PC-3 (cell line): Measurements from ENCODE around the gene KCTD15. TPM values are rescaled to one million over a fixed set of nuclear protein-coding genes. Genes with fewer than 3 reads are reported as not detected.

ENCODE experiments used
- ATAC-seq: fragments of 200-7000 bp; cut with Tn5 transposase; 2 replicates; pipeline ENCODE4 v1.9.1; 2020; ENCODE audit warnings: mild to moderate bottlenecking, moderate library complexity
- BruUV-seq: library from RNA; stranded (reverse); fragments of 400-500 nt; replicated peaks from 2 replicates; lab custom pipeline; 2021; lab: Mats Ljungman, UMichigan
- CTCF ChIA-PET: fragments of 300-600 bp; sonication (Branson Sonifier 250); formaldehyde crosslinking; loops from one replicate; lab custom pipeline; 2022; ENCODE audit warnings: antibody characterized with exemption; lab: Charles Lee
- POLR2A ChIA-PET: fragments of 300-600 bp; sonication (Branson Sonifier 250); formaldehyde crosslinking; loops from one replicate; lab custom pipeline; 2022; ENCODE audit warnings: antibody characterized with exemption; ENCODE audit not compliant: unreplicated experiment; lab: Charles Lee
- DNase-seq: peaks from one replicate; pipeline ENCODE4 v3.0.0-alpha.2; 2015
- H2AFZ ChIP-seq: fragments of 300-600 bp; sonication (generic); 2 replicates; pipeline ENCODE4 v1.6.0; 2016; ENCODE audit warnings: antibody characterized with exemption, low read length
- H3F3A ChIP-seq: fragments of 300-600 bp; sonication (generic); one replicate; pipeline ENCODE4 v1.6.0; 2017; ENCODE audit warnings: antibody characterized with exemption, low read length, control low read depth, mild to moderate bottlenecking; ENCODE audit not compliant: unreplicated experiment
- H3K27ac ChIP-seq: fragments of 300-600 bp; sonication (generic); 2 replicates; pipeline ENCODE4 v1.5.1; 2016; ENCODE audit warnings: mild to moderate bottlenecking, low read length
- H3K27me3 ChIP-seq: fragments of 300-600 bp; sonication (generic); 2 replicates; pipeline ENCODE4 v1.6.1; 2016; ENCODE audit warnings: low read length, mixed read lengths
- H3K36me3 ChIP-seq: fragments of 300-600 bp; sonication (generic); 2 replicates; pipeline ENCODE4 v1.6.1; 2016; ENCODE audit warnings: low read depth, mixed run types, low read length, mixed read lengths
- H3K4me1 ChIP-seq: fragments of 300-600 bp; sonication (generic); 2 replicates; pipeline ENCODE4 v1.5.1; 2016; ENCODE audit warnings: low read length; ENCODE audit not compliant: insufficient read depth
- H3K4me2 ChIP-seq: fragments of 300-600 bp; sonication (generic); 2 replicates; pipeline ENCODE4 v1.6.0; 2016; ENCODE audit warnings: low read length
- H3K4me3 ChIP-seq: fragments of 300-600 bp; sonication (generic); 2 replicates; pipeline ENCODE4 v1.5.1; 2016; ENCODE audit warnings: mild to moderate bottlenecking, low read length, mixed read lengths
- H3K79me2 ChIP-seq: fragments of 300-600 bp; sonication (generic); 2 replicates; pipeline ENCODE4 v1.6.1; 2017; ENCODE audit warnings: low read length, mixed read lengths
- H3K9ac ChIP-seq: fragments of 300-600 bp; sonication (generic); 2 replicates; pipeline ENCODE4 v1.6.0; 2016; ENCODE audit warnings: mild to moderate bottlenecking, low read length
- H3K9me2 ChIP-seq: fragments of 300-600 bp; sonication (generic); replicated peaks from 2 replicates; pipeline ENCODE4 v1.6.1; 2016; ENCODE audit warnings: mixed run types, low read length, mixed read lengths
- H3K9me3 ChIP-seq: fragments of 300-600 bp; sonication (generic); 2 replicates; pipeline ENCODE4 v1.6.1; 2016; ENCODE audit warnings: low read length, mixed read lengths
- H4K20me1 ChIP-seq: fragments of 300-600 bp; sonication (generic); 2 replicates; pipeline ENCODE4 v1.6.1; 2016; ENCODE audit warnings: low read length, mixed read lengths
- CTCF ChIP-seq: fragments of 300-600 bp; sonication (generic); conservative IDR thresholded peaks from 2 replicates; pipeline ENCODE4 v1.5.1; 2017; ENCODE audit warnings: antibody characterized with exemption, low read depth, mild to moderate bottlenecking, low read length
- EZH2 ChIP-seq: fragments of 300-600 bp; sonication (generic); IDR thresholded peaks from one replicate; pipeline ENCODE4 v1.6.1; 2017; ENCODE audit warnings: antibody characterized with exemption, mild to moderate bottlenecking, low read length; ENCODE audit not compliant: unreplicated experiment
- EZH2phosphoT487 ChIP-seq: fragments of 300-600 bp; sonication (generic); IDR thresholded peaks from 2 replicates; pipeline ENCODE4 v1.6.1; 2018; ENCODE audit warnings: mild to moderate bottlenecking, antibody characterized with exemption, low read length, borderline replicate concordance
- intact Hi-C: fragments of 100-400 bp; cut with micrococcal nuclease; formaldehyde crosslinking; loops from 2 replicates; pipeline ENCODE4 v1.9.0; 2023
- total RNA-seq: library from RNA; depleted of rRNA; stranded (reverse); fragments of >200 nt; gene quantifications from 2 replicates; pipeline ENCODE4 v1.2.3, GENCODE V29; 2014

The KCTD15 gene
- total RNA-seq, 1 experiment from 2014 or later, result 58.2 TPM

GRCh38 chr19:33798681-33799111, 2.0 kb downstream of the KCTD15 start:
- TF ChIP-seq EZH2 (no peak), CTCF (no peak), EZH2phosphoT487 (no peak)
- Histone ChIP-seq H3K27me3 (no peaks in the 10 kb centered on the region), H3K9ac (no peak overlapping the region), H3K79me2 (peaks cover 8% of the 10 kb centered on the region), H3K27ac (no peak overlapping the region), H3K36me3 (no peaks in the 10 kb centered on the region; the same call in 1 of the 2 replicates), H3F3A (no peaks in the 10 kb centered on the region), H4K20me1 (no peaks in the 10 kb centered on the region), H3K9me2 (no peaks in the 10 kb centered on the region), H3K9me3 (no peaks in the 10 kb centered on the region), H3K4me3 (no peak overlapping the region), H2AFZ (no peak overlapping the region), H3K4me2 (no peak overlapping the region), H3K4me1 (peaks cover 6% of the 10 kb centered on the region; the same call in 1 of the 2 replicates)
- TSS peak; percentile 28 for BruUV-seq
- ChIA-PET CTCF (no interaction called here), POLR2A (no interaction called here)
- no peak for ATAC-seq
- no peak for DNase-seq
- intact Hi-C loops, result no loop called here

GRCh38 chr19:33799476-33799875, 2.8 kb downstream of the KCTD15 start:
- no peak for DNase-seq
- Histone ChIP-seq H3K79me2 (peaks cover 8% of the 10 kb centered on the region), H3K9me2 (no peaks in the 10 kb centered on the region), H3K4me2 (no peak overlapping the region), H3K9me3 (no peaks in the 10 kb centered on the region), H3K27me3 (no peaks in the 10 kb centered on the region), H3K4me3 (no peak overlapping the region), H3K27ac (no peak overlapping the region), H2AFZ (no peak overlapping the region), H3F3A (no peaks in the 10 kb centered on the region), H3K9ac (no peak overlapping the region), H4K20me1 (no peaks in the 10 kb centered on the region), H3K4me1 (peaks cover 8% of the 10 kb centered on the region; the same call in 1 of the 2 replicates), H3K36me3 (no peaks in the 10 kb centered on the region; the same call in 1 of the 2 replicates)
- ChIA-PET CTCF (no interaction called here), POLR2A (no interaction called here)
- intact Hi-C loops, result no loop called here
- no TSS peak for BruUV-seq
- TF ChIP-seq EZH2phosphoT487 (no peak), CTCF (no peak), EZH2 (no peak)
- ATAC-seq, result no peak

- no peak overlapping the region for H3K4me2 ChIP-seq
- TF ChIP-seq EZH2, result no peak
- TF ChIP-seq CTCF, result no peak
- H3K9ac ChIP-seq, result no peak overlapping the region
- no peaks in the 10 kb centered on the region; the same call in 1 of the 2 replicates for H3K36me3 ChIP-seq
- 0 out of 2 replicates have a peak, but pooled peaks cover 3% of the 10 kb centered on the region for H3K4me1 ChIP-seq
- ChIA-PET POLR2A (no interaction called here), CTCF (no interaction called here)
- no TSS peak for BruUV-seq
- no peaks in the 10 kb centered on the region for H3K27me3 ChIP-seq
- DNase-seq (no peak), ATAC-seq (no peak)
- H3K9me2 ChIP-seq, result no peaks in the 10 kb centered on the region
- H3K79me2 ChIP-seq, result peaks cover 9% of the 10 kb centered on the region
- H4K20me1 ChIP-seq, result no peaks in the 10 kb centered on the region
- intact Hi-C loops, result no loop called here
- H2AFZ ChIP-seq, result no peak overlapping the region
- no peaks in the 10 kb centered on the region for H3K9me3 ChIP-seq
- no peaks in the 10 kb centered on the region for H3F3A ChIP-seq
- no peak overlapping the region for H3K27ac ChIP-seq
- H3K4me3 ChIP-seq, result no peak overlapping the region
These were observed 3.5 kb downstream of the KCTD15 start for GRCh38 chr19:33800012-33800680.
